SK-N-SH treated with all-trans-retinoic acid at 6 μM for 48 hours (cell line): Measurements from ENCODE around the gene CTBP2.

Source experiments
- ATAC-seq: fragments of 200-7000 bp; cut with Tn5 transposase; 3 replicates; pipeline ENCODE4 v1.9.1; 2020; ENCODE audit warnings: mild to moderate bottlenecking, moderate library complexity
- ARNTL ChIP-seq: fragments of 450-650 bp; formaldehyde crosslinking; IDR thresholded peaks from 2 replicates; pipeline ENCODE4 v1.5.0; 2020; ENCODE audit warnings: low read depth, mild to moderate bottlenecking, moderate library complexity, borderline replicate concordance
- BACH2 ChIP-seq: fragments of 250-450 bp; sonication (Bioruptor Pico); IDR thresholded peaks from 2 replicates; pipeline ENCODE4 v1.9.0; 2021; ENCODE audit warnings: mild to moderate bottlenecking, borderline replicate concordance
- CSDC2 ChIP-seq: fragments of 250-450 bp; sonication (Bioruptor Pico); IDR thresholded peaks from 2 replicates; pipeline ENCODE4 v1.5.0; 2020; ENCODE audit warnings: mild to moderate bottlenecking, moderate library complexity
- ESRRG ChIP-seq: fragments of 250-450 bp; sonication (Bioruptor Pico); IDR thresholded peaks from 2 replicates; pipeline ENCODE4 v1.6.1; 2021; ENCODE audit warnings: mild to moderate bottlenecking
- GLIS3 ChIP-seq: fragments of 250-450 bp; sonication (Bioruptor Pico); IDR thresholded peaks from 2 replicates; pipeline ENCODE4 v1.5.0; 2020; ENCODE audit warnings: mild to moderate bottlenecking, moderate library complexity
- ISL1 ChIP-seq: fragments of 250-450 bp; sonication (Bioruptor Pico); IDR thresholded peaks from 2 replicates; pipeline ENCODE4 v2.1.2; 2022; ENCODE audit warnings: mild to moderate bottlenecking, moderate library complexity
- OSR1 ChIP-seq: fragments of 250-450 bp; sonication (Bioruptor Pico); IDR thresholded peaks from 2 replicates; pipeline ENCODE4 v1.8.0; 2022; ENCODE audit warnings: moderate library complexity, mild to moderate bottlenecking, inconsistent platforms
- PPARA ChIP-seq: fragments of 250-450 bp; sonication (Bioruptor Pico); IDR thresholded peaks from 2 replicates; pipeline ENCODE4 v1.5.0; 2020; ENCODE audit warnings: mild to moderate bottlenecking, borderline replicate concordance
- TOX ChIP-seq: fragments of 250-450 bp; sonication (Bioruptor Pico); IDR thresholded peaks from 2 replicates; pipeline ENCODE4 v1.8.0; 2021; ENCODE audit warnings: mild to moderate bottlenecking, moderate library complexity, borderline replicate concordance
- ZC3H10 ChIP-seq: fragments of 250-450 bp; sonication (Bioruptor Pico); IDR thresholded peaks from 2 replicates; pipeline ENCODE4 v1.5.1; 2021; ENCODE audit warnings: mild to moderate bottlenecking, moderate library complexity
- ZFP3 ChIP-seq: fragments of 250-450 bp; sonication (Bioruptor Pico); IDR thresholded peaks from 2 replicates; pipeline ENCODE4 v1.5.0; 2020; ENCODE audit warnings: mild to moderate bottlenecking, moderate library complexity
- ZFP30 ChIP-seq: fragments of 450-650 bp; formaldehyde crosslinking; IDR thresholded peaks from 2 replicates; pipeline ENCODE4 v1.5.0; 2022; ENCODE audit warnings: mild to moderate bottlenecking, moderate library complexity
- ZNF565 ChIP-seq: fragments of 450-650 bp; formaldehyde crosslinking; conservative IDR thresholded peaks from 2 replicates; pipeline ENCODE4 v1.5.0; 2020; ENCODE audit warnings: low read depth, mild to moderate bottlenecking, moderate library complexity
- ZNF8 ChIP-seq: fragments of 450-650 bp; formaldehyde crosslinking; IDR thresholded peaks from 2 replicates; pipeline ENCODE4 v1.5.0; 2020; ENCODE audit warnings: mild to moderate bottlenecking, moderate library complexity
- TF ChIP-seq, protein P1 (sequence below): fragments of 250-450 bp; sonication (Bioruptor Pico); IDR thresholded peaks from 2 replicates; pipeline ENCODE4 v1.5.1; 2020; ENCODE audit warnings: low read depth, mild to moderate bottlenecking, moderate library complexity
- TF ChIP-seq, protein P2 (sequence below): fragments of 250-450 bp; sonication (Bioruptor Pico); IDR thresholded peaks from 2 replicates; pipeline ENCODE4 v1.8.0; 2020; ENCODE audit warnings: mild to moderate bottlenecking, moderate library complexity, borderline replicate concordance
- TF ChIP-seq, protein P3 (sequence below): fragments of 250-450 bp; sonication (Bioruptor Pico); IDR thresholded peaks from 2 replicates; pipeline ENCODE4 v1.5.0; 2020; ENCODE audit warnings: mild to moderate bottlenecking, moderate library complexity
- TF ChIP-seq, protein P4 (sequence below): fragments of 250-450 bp; sonication (Bioruptor Pico); IDR thresholded peaks from 2 replicates; pipeline ENCODE4 v1.8.0; 2021; ENCODE audit warnings: low read depth, mild to moderate bottlenecking, moderate library complexity, borderline replicate concordance

CTBP2 gene

DNA sequence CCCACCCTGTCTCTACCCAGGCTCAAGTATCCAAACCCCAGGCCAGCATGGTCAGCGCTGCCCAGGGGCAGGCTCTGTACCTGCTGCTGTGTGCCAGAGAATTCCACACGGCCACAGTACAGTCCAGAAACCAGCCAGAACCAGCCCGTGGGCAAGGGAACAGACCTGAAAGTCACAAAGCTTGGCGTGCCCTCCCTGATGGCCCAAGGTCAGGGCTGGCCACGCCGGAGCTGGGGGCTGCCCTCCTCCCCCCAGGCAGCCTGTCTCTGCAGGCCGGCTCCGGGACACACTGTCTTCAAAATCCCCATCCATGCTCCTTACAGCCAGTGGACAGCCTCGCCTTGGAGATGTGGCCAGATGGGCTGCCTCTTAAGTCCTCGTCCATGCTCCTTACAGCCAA, 78.4 kb downstream of the CTBP2 start (continued):
- TF ChIP-seq, protein P1, sequence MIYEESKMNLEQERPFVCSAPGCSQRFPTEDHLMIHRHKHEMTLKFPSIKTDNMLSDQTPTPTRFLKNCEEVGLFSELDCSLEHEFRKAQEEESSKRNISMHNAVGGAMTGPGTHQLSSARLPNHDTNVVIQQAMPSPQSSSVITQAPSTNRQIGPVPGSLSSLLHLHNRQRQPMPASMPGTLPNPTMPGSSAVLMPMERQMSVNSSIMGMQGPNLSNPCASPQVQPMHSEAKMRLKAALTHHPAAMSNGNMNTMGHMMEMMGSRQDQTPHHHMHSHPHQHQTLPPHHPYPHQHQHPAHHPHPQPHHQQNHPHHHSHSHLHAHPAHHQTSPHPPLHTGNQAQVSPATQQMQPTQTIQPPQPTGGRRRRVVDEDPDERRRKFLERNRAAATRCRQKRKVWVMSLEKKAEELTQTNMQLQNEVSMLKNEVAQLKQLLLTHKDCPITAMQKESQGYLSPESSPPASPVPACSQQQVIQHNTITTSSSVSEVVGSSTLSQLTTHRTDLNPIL (CRISPR knock-in tag) = no peak
- no peak for TF ChIP-seq BACH2

DNA sequence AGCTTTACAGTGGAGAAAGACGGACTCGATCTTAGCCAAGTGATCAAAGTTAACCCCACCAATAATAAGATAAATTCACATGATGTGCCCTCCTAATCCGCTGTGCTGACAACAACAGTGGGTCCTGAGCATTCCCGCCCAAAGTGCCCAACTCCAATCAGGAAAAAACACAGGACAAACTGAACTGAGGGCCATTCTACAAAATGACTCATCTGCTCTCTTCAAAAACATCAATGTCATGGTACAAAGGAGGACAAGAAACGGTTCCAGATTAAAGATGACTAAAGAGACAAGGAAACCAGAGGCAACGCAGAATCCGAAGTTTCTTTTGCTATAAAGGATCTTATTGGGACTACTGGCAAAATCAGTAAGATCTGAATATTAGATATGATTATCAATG, 79.4 kb downstream of the CTBP2 start:
- TF ChIP-seq PPARA (CRISPR knock-in tag) (no peak), ZNF8 (CRISPR knock-in tag) (no peak), ZFP30 (CRISPR knock-in tag) (no peak)
- TF ChIP-seq, all 23 proteins: peak for 0

DNA sequence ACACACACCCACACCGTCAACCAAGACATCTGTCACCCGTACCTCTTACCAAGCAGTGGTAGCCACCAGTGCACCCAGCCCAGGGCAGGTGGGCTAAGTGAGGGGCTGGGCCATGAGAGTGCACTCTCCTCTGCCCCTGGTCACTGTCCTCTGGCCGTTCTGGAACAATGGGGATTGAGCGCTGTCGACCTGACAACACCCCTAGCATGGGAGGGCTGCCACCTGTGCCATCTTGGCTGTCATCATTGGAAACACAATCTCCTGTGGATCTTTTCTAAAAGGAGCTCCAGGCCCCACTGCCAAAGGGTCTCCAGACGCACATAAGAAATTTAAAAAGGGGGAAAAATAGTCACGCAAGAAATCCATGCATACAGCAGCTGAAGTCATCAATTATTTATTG, 80.1 kb downstream of the CTBP2 start:
- TF ChIP-seq ZNF565 (CRISPR knock-in tag) (no peak), ISL1 (CRISPR knock-in tag) (no peak), ARNTL (CRISPR knock-in tag) (no peak)
- TF ChIP-seq, protein P2, sequence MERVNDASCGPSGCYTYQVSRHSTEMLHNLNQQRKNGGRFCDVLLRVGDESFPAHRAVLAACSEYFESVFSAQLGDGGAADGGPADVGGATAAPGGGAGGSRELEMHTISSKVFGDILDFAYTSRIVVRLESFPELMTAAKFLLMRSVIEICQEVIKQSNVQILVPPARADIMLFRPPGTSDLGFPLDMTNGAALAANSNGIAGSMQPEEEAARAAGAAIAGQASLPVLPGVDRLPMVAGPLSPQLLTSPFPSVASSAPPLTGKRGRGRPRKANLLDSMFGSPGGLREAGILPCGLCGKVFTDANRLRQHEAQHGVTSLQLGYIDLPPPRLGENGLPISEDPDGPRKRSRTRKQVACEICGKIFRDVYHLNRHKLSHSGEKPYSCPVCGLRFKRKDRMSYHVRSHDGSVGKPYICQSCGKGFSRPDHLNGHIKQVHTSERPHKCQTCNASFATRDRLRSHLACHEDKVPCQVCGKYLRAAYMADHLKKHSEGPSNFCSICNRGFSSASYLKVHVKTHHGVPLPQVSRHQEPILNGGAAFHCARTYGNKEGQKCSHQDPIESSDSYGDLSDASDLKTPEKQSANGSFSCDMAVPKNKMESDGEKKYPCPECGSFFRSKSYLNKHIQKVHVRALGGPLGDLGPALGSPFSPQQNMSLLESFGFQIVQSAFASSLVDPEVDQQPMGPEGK (CRISPR knock-in tag) = no peak
- no peak for ATAC-seq

More for the DNA sequence above, 79.4 kb downstream of the CTBP2 start:
- ATAC-seq = no peak

DNA sequence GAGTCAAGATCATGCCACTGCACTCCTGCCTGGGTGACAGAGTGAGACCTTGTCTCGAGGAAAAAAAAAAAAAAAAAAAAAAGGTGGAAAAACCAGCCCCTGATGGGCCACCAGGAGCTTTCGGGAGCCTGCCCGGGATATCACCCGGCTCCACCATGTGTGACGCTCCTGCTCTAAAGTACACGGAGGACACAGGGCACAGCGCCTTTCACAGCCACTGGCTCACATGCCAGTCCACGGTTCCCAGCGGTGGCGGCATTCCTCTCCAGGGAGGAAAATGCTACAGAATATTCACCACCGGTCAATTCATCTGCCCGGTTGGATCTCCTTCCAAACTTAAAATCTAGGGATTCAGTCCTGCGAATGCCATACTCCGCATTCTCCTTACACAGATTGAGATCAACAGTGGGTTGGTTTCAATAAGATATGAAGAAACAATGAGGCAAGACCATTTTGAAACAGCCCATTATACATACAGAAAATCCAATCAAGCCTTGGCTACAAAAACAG, 81.2 kb downstream of the CTBP2 start:
- no peak for ATAC-seq
- TF ChIP-seq, protein P1 (CRISPR knock-in tag) = no peak
- TF ChIP-seq, protein P2 (CRISPR knock-in tag) = no peak
- TF ChIP-seq ZNF565 (CRISPR knock-in tag) = no peak
- no peak for TF ChIP-seq OSR1
- TF ChIP-seq ISL1 (CRISPR knock-in tag) = no peak
- no peak for TF ChIP-seq BACH2
- TF ChIP-seq, protein P3, sequence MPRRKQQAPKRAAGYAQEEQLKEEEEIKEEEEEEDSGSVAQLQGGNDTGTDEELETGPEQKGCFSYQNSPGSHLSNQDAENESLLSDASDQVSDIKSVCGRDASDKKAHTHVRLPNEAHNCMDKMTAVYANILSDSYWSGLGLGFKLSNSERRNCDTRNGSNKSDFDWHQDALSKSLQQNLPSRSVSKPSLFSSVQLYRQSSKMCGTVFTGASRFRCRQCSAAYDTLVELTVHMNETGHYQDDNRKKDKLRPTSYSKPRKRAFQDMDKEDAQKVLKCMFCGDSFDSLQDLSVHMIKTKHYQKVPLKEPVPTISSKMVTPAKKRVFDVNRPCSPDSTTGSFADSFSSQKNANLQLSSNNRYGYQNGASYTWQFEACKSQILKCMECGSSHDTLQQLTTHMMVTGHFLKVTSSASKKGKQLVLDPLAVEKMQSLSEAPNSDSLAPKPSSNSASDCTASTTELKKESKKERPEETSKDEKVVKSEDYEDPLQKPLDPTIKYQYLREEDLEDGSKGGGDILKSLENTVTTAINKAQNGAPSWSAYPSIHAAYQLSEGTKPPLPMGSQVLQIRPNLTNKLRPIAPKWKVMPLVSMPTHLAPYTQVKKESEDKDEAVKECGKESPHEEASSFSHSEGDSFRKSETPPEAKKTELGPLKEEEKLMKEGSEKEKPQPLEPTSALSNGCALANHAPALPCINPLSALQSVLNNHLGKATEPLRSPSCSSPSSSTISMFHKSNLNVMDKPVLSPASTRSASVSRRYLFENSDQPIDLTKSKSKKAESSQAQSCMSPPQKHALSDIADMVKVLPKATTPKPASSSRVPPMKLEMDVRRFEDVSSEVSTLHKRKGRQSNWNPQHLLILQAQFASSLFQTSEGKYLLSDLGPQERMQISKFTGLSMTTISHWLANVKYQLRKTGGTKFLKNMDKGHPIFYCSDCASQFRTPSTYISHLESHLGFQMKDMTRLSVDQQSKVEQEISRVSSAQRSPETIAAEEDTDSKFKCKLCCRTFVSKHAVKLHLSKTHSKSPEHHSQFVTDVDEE = no peak
- TF ChIP-seq CSDC2 (CRISPR knock-in tag) = no peak
- TF ChIP-seq GLIS3 (CRISPR knock-in tag) = no peak
- TF ChIP-seq ESRRG (CRISPR knock-in tag) = no peak
- TF ChIP-seq TOX (CRISPR knock-in tag) = no peak

DNA sequence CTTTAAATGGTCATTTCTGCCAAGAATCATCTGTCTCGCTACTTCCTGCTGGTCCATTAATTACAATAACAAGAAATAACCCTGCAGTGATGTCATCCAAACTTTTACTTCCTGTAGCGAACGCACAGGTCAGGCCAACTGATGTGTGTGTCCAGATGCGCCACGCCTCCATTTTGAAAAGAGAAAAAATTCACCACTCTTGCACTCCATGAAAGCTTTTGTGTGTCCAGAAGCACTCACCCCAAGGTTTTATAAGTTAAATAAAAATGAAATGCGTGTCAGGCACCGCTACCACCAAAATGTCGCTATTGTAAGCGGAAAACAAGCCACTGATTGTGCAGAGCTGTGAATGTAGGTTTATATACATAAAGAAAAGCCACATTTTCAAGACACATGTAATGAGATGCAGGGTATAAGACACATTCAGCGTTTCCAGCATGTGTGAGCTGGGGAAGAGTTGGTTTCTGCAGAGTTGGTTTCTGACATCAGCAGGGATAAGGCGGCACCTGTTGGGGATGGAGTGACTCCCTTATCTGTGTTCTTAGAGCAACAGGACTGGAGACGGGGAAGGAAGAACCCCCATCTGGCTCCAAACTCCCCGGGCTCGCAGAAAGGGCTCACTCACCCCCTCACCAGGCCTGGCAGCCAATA, 83.3 kb downstream of the CTBP2 start:
- no peak for ATAC-seq
- TF ChIP-seq ARNTL (CRISPR knock-in tag) (no peak), ISL1 (CRISPR knock-in tag) (no peak), TOX (CRISPR knock-in tag) (no peak), CSDC2 (CRISPR knock-in tag) (no peak), ZFP3 (CRISPR knock-in tag) (no peak), ESRRG (CRISPR knock-in tag) (no peak), ZC3H10 (CRISPR knock-in tag) (no peak)
- TF ChIP-seq, protein P2 (CRISPR knock-in tag) = no peak
- TF ChIP-seq, protein P1 (CRISPR knock-in tag) = no peak
- TF ChIP-seq, protein P4, sequence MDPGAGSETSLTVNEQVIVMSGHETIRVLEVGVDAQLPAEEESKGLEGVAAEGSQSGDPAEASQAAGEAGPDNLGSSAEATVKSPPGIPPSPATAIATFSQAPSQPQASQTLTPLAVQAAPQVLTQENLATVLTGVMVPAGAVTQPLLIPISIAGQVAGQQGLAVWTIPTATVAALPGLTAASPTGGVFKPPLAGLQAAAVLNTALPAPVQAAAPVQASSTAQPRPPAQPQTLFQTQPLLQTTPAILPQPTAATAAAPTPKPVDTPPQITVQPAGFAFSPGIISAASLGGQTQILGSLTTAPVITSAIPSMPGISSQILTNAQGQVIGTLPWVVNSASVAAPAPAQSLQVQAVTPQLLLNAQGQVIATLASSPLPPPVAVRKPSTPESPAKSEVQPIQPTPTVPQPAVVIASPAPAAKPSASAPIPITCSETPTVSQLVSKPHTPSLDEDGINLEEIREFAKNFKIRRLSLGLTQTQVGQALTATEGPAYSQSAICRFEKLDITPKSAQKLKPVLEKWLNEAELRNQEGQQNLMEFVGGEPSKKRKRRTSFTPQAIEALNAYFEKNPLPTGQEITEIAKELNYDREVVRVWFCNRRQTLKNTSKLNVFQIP (CRISPR knock-in tag) = no peak
